WTC11 (cell line): Measurements from ENCODE around the gene MAGEB17. TPM values are rescaled to one million over a fixed set of nuclear protein-coding genes. Genes with fewer than 3 reads are reported as not detected.

Experiments
- ATAC-seq: fragments of 200-7000 bp; cut with Tn5 transposase; 2 replicates; pipeline ENCODE4 v1.10.0; 2021; ENCODE audit warnings: mild to moderate bottlenecking, moderate library complexity
- CTCF ChIA-PET: fragments of 300-600 bp; sonication (Branson Sonifier 250); formaldehyde crosslinking; loops from one replicate; lab custom pipeline; 2021; ENCODE audit warnings: antibody characterized with exemption; lab: Charles Lee
- POLR2A ChIA-PET: fragments of 350-600 bp; sonication (Branson Sonifier 250); formaldehyde crosslinking; loops from one replicate; lab custom pipeline; 2021; ENCODE audit warnings: antibody characterized with exemption; lab: Charles Lee
- DNase-seq: peaks from one replicate; pipeline ENCODE4 v3.0.0; 2021; ENCODE audit warnings: low spot score
- H3K27ac Mint-ChIP-seq: 2 replicates; pipeline ENCODE4 v1.8.0; 2021; ENCODE audit warnings: mixed read lengths
- H3K27me3 Mint-ChIP-seq: 2 replicates; pipeline ENCODE4 v1.8.0; 2021; ENCODE audit warnings: low read depth, mild to moderate bottlenecking, moderate library complexity, mixed read lengths
- H3K36me3 Mint-ChIP-seq: 2 replicates; pipeline ENCODE4 v1.8.0; 2021; ENCODE audit warnings: mixed read lengths
- H3K4me1 Mint-ChIP-seq: 2 replicates; pipeline ENCODE4 v1.8.0; 2022; ENCODE audit warnings: mixed read lengths
- H3K4me3 Mint-ChIP-seq: 2 replicates; pipeline ENCODE4 v1.8.0; 2021; ENCODE audit warnings: mild to moderate bottlenecking, moderate library complexity, mixed read lengths
- H3K9me3 Mint-ChIP-seq: 2 replicates; pipeline ENCODE4 v1.8.0; 2021; ENCODE audit warnings: mixed read lengths
- ELF4 ChIP-seq: sonication (generic); formaldehyde crosslinking; IDR thresholded peaks from 2 replicates; pipeline ENCODE4 v1.8.1; 2022; ENCODE audit warnings: low read depth, mild to moderate bottlenecking, moderate library complexity, missing genetic modification reagents
- ESRRA ChIP-seq: sonication (generic); formaldehyde crosslinking; IDR thresholded peaks from 2 replicates; pipeline ENCODE4 v1.8.1; 2022; ENCODE audit warnings: mild to moderate bottlenecking, missing genetic modification reagents, borderline replicate concordance
- ETV6 ChIP-seq: sonication (generic); formaldehyde crosslinking; IDR thresholded peaks from 2 replicates; pipeline ENCODE4 v1.8.1; 2022; ENCODE audit warnings: mild to moderate bottlenecking, missing genetic modification reagents
- GRHL2 ChIP-seq: fragments of 250-450 bp; sonication (Bioruptor Pico); IDR thresholded peaks from 2 replicates; pipeline ENCODE4 v1.8.0; 2022; ENCODE audit warnings: mild to moderate bottlenecking, moderate library complexity; ENCODE audit not compliant: insufficient replicate concordance, severe bottlenecking
- JUN ChIP-seq: sonication (generic); formaldehyde crosslinking; IDR thresholded peaks from 2 replicates; pipeline ENCODE4 v1.8.0; 2023; ENCODE audit warnings: mild to moderate bottlenecking, missing genetic modification reagents
- SP1 ChIP-seq: sonication (generic); formaldehyde crosslinking; conservative IDR thresholded peaks from 2 replicates; pipeline ENCODE4 v1.8.1; 2022; ENCODE audit warnings: missing genetic modification reagents
- ZBTB21 ChIP-seq: sonication (generic); formaldehyde crosslinking; IDR thresholded peaks from 2 replicates; pipeline ENCODE4 v1.8.1; 2023; ENCODE audit warnings: mild to moderate bottlenecking, missing genetic modification reagents, borderline replicate concordance
- ZNF317 ChIP-seq: sonication (generic); formaldehyde crosslinking; IDR thresholded peaks from 2 replicates; pipeline ENCODE4 v1.8.1; 2023; ENCODE audit warnings: low read depth, mild to moderate bottlenecking, moderate library complexity, missing genetic modification reagents, borderline replicate concordance
- total RNA-seq: library from RNA; stranded (reverse); gene quantifications from 3 replicates; pipeline ENCODE4 v1.2.3, GENCODE V29; 2021
- TF ChIP-seq, protein P1 (sequence below): sonication (generic); formaldehyde crosslinking; IDR thresholded peaks from 2 replicates; pipeline ENCODE4 v1.8.1; 2023; ENCODE audit warnings: mild to moderate bottlenecking, moderate library complexity, missing genetic modification reagents
- TF ChIP-seq, protein P2 (sequence below): sonication (generic); formaldehyde crosslinking; conservative IDR thresholded peaks from 2 replicates; pipeline ENCODE4 v1.8.1; 2023; ENCODE audit warnings: mild to moderate bottlenecking, low read depth, missing genetic modification reagents, moderate library complexity
- TF ChIP-seq, protein P3 (sequence below): sonication (generic); formaldehyde crosslinking; IDR thresholded peaks from 2 replicates; pipeline ENCODE4 v1.8.0; 2023; ENCODE audit warnings: mild to moderate bottlenecking, missing genetic modification reagents
- TF ChIP-seq, protein P4 (sequence below): sonication (generic); formaldehyde crosslinking; IDR thresholded peaks from 2 replicates; pipeline ENCODE4 v1.8.1; 2023; ENCODE audit warnings: mild to moderate bottlenecking, missing genetic modification reagents
- TF ChIP-seq, protein P5 (sequence below): sonication (generic); formaldehyde crosslinking; IDR thresholded peaks from 2 replicates; pipeline ENCODE4 v1.8.0; 2023; ENCODE audit warnings: missing genetic modification reagents, mild to moderate bottlenecking, borderline replicate concordance
- TF ChIP-seq, protein P6 (sequence below): fragments of 250-450 bp; sonication (Bioruptor Pico); conservative IDR thresholded peaks from 2 replicates; pipeline ENCODE4 v1.9.0; 2021; ENCODE audit warnings: mild to moderate bottlenecking
- TF ChIP-seq, protein P7 (sequence below): sonication (generic); formaldehyde crosslinking; IDR thresholded peaks from 2 replicates; pipeline ENCODE4 v1.8.1; 2022; ENCODE audit warnings: missing genetic modification reagents, borderline replicate concordance
- TF ChIP-seq, protein P8 (sequence below): sonication (generic); formaldehyde crosslinking; IDR thresholded peaks from 2 replicates; pipeline ENCODE4 v1.8.0; 2022; ENCODE audit warnings: mild to moderate bottlenecking, missing genetic modification reagents

MAGEB17 gene
- total RNA-seq, 1 experiment from 2014 or later, result 0.63 TPM

DNA sequence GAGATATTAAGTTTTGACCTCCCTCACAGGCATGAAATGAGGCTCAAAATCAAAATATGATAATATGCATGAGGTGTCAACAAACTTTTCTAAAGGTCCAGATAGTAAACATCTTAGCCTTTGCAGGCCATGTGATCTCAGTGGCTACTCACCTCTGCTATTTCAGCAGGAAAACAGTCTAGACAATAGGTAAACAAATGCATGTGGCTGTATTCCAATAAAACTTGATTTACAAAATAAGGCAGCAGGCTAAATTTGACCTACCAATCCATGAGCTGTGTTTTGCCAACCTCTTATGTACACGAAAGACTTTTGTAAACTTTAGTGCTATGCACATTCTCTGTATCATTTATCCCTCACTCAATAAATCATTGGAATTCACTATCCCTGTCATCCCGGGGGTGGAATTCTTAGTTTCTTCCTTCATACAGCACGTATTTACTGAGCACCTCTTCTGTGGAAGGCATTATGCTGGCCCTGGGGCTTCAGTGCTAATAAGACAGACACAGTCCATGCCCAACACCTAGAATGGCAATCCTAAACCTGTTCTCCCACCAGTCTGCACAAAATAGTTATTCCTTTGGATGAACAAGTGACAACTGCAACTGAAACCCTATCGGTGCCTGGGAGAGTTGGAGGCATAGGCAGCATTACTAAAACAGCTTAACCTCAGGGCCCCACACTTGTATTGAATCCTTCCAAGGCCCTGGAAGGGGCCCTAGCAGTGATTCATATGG lies 19.9 kb downstream of the MAGEB17 start:
- peak; percentile 55 for ATAC-seq
- H3K9me3 Mint-ChIP-seq, result peaks cover 6% of the 10 kb centered on the region; the same call in 1 of the 2 replicates
- peaks cover 3% of the 10 kb centered on the region for H3K27me3 Mint-ChIP-seq
- ChIA-PET POLR2A (no interaction called here), CTCF (interaction anchor here (1.1 kb wide), 1 partner anchor 64 kb away, joined by 4 read pairs; the partner anchor contains the start of gene GRPR)
- H3K27ac Mint-ChIP-seq, result peak overlapping the region; percentile 97
- DNase-seq, result no peak
- H3K4me3 Mint-ChIP-seq, result no peak overlapping the region
- H3K4me1 Mint-ChIP-seq, result peaks cover 72% of the 10 kb centered on the region
- no peaks in the 10 kb centered on the region for H3K36me3 Mint-ChIP-seq
- TF ChIP-seq JUN (no peak), ELF4 (CRISPR knock-in tag) (no peak), SP1 (CRISPR knock-in tag) (no peak), ZNF317 (no peak), ESRRA (CRISPR knock-in tag) (no peak), ZBTB21 (CRISPR knock-in tag) (no peak), ETV6 (no peak), GRHL2 (CRISPR knock-in tag) (no peak)
- TF ChIP-seq, protein P1, sequence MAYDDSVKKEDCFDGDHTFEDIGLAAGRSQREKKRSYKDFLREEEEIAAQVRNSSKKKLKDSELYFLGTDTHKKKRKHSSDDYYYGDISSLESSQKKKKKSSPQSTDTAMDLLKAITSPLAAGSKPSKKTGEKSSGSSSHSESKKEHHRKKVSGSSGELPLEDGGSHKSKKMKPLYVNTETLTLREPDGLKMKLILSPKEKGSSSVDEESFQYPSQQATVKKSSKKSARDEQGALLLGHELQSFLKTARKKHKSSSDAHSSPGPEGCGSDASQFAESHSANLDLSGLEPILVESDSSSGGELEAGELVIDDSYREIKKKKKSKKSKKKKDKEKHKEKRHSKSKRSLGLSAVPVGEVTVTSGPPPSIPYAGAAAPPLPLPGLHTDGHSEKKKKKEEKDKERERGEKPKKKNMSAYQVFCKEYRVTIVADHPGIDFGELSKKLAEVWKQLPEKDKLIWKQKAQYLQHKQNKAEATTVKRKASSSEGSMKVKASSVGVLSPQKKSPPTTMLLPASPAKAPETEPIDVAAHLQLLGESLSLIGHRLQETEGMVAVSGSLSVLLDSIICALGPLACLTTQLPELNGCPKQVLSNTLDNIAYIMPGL (CRISPR knock-in tag), result no peak
- TF ChIP-seq, protein P2, sequence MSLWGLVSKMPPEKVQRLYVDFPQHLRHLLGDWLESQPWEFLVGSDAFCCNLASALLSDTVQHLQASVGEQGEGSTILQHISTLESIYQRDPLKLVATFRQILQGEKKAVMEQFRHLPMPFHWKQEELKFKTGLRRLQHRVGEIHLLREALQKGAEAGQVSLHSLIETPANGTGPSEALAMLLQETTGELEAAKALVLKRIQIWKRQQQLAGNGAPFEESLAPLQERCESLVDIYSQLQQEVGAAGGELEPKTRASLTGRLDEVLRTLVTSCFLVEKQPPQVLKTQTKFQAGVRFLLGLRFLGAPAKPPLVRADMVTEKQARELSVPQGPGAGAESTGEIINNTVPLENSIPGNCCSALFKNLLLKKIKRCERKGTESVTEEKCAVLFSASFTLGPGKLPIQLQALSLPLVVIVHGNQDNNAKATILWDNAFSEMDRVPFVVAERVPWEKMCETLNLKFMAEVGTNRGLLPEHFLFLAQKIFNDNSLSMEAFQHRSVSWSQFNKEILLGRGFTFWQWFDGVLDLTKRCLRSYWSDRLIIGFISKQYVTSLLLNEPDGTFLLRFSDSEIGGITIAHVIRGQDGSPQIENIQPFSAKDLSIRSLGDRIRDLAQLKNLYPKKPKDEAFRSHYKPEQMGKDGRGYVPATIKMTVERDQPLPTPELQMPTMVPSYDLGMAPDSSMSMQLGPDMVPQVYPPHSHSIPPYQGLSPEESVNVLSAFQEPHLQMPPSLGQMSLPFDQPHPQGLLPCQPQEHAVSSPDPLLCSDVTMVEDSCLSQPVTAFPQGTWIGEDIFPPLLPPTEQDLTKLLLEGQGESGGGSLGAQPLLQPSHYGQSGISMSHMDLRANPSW (CRISPR knock-in tag), result no peak
- TF ChIP-seq, protein P3, sequence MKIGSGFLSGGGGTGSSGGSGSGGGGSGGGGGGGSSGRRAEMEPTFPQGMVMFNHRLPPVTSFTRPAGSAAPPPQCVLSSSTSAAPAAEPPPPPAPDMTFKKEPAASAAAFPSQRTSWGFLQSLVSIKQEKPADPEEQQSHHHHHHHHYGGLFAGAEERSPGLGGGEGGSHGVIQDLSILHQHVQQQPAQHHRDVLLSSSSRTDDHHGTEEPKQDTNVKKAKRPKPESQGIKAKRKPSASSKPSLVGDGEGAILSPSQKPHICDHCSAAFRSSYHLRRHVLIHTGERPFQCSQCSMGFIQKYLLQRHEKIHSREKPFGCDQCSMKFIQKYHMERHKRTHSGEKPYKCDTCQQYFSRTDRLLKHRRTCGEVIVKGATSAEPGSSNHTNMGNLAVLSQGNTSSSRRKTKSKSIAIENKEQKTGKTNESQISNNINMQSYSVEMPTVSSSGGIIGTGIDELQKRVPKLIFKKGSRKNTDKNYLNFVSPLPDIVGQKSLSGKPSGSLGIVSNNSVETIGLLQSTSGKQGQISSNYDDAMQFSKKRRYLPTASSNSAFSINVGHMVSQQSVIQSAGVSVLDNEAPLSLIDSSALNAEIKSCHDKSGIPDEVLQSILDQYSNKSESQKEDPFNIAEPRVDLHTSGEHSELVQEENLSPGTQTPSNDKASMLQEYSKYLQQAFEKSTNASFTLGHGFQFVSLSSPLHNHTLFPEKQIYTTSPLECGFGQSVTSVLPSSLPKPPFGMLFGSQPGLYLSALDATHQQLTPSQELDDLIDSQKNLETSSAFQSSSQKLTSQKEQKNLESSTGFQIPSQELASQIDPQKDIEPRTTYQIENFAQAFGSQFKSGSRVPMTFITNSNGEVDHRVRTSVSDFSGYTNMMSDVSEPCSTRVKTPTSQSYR (CRISPR knock-in tag), result no peak
- TF ChIP-seq, protein P4, sequence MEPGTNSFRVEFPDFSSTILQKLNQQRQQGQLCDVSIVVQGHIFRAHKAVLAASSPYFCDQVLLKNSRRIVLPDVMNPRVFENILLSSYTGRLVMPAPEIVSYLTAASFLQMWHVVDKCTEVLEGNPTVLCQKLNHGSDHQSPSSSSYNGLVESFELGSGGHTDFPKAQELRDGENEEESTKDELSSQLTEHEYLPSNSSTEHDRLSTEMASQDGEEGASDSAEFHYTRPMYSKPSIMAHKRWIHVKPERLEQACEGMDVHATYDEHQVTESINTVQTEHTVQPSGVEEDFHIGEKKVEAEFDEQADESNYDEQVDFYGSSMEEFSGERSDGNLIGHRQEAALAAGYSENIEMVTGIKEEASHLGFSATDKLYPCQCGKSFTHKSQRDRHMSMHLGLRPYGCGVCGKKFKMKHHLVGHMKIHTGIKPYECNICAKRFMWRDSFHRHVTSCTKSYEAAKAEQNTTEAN (CRISPR knock-in tag), result no peak
- TF ChIP-seq, protein P5, sequence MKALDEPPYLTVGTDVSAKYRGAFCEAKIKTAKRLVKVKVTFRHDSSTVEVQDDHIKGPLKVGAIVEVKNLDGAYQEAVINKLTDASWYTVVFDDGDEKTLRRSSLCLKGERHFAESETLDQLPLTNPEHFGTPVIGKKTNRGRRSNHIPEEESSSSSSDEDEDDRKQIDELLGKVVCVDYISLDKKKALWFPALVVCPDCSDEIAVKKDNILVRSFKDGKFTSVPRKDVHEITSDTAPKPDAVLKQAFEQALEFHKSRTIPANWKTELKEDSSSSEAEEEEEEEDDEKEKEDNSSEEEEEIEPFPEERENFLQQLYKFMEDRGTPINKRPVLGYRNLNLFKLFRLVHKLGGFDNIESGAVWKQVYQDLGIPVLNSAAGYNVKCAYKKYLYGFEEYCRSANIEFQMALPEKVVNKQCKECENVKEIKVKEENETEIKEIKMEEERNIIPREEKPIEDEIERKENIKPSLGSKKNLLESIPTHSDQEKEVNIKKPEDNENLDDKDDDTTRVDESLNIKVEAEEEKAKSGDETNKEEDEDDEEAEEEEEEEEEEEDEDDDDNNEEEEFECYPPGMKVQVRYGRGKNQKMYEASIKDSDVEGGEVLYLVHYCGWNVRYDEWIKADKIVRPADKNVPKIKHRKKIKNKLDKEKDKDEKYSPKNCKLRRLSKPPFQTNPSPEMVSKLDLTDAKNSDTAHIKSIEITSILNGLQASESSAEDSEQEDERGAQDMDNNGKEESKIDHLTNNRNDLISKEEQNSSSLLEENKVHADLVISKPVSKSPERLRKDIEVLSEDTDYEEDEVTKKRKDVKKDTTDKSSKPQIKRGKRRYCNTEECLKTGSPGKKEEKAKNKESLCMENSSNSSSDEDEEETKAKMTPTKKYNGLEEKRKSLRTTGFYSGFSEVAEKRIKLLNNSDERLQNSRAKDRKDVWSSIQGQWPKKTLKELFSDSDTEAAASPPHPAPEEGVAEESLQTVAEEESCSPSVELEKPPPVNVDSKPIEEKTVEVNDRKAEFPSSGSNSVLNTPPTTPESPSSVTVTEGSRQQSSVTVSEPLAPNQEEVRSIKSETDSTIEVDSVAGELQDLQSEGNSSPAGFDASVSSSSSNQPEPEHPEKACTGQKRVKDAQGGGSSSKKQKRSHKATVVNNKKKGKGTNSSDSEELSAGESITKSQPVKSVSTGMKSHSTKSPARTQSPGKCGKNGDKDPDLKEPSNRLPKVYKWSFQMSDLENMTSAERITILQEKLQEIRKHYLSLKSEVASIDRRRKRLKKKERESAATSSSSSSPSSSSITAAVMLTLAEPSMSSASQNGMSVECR, result no peak
- TF ChIP-seq, protein P6, sequence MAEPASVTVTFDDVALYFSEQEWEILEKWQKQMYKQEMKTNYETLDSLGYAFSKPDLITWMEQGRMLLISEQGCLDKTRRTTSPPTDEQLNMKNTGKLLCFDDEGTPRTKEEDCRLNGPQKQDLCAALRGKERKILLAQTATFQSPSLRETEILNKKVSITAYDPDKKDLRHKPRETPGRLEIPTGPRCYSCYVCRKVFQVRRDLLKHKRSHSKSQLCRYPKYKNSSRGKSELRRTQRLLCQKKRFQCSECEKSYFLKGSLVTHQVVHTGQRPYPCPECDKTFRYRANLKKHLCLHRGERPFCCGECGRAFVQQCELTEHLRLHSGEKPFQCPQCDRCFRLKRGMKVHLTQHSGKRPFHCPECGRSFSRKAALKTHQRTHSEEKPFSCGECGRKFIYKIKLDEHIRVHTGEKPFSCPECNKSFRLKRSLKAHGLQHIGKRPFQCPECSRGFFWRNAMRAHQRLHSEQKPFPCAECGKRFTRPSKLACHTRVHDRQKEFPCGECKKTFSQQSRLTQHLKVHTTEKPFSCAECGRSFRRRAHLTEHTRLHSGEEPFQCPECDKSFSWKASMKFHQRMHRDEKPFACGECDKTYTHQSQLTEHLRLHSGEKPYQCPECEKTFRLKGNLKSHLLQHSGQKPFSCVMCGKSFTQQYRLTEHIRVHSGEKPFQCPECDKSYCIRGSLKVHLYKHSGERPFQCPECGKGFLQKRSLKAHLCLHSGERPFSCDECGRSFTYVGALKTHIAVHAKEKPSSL (CRISPR knock-in tag), result no peak
- TF ChIP-seq, protein P7, sequence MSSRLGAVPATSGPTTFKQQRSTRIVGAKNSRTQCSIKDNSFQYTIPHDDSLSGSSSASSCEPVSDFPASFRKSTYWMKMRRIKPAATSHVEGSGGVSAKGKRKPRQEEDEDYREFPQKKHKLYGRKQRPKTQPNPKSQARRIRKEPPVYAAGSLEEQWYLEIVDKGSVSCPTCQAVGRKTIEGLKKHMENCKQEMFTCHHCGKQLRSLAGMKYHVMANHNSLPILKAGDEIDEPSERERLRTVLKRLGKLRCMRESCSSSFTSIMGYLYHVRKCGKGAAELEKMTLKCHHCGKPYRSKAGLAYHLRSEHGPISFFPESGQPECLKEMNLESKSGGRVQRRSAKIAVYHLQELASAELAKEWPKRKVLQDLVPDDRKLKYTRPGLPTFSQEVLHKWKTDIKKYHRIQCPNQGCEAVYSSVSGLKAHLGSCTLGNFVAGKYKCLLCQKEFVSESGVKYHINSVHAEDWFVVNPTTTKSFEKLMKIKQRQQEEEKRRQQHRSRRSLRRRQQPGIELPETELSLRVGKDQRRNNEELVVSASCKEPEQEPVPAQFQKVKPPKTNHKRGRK (CRISPR knock-in tag), result no peak
- TF ChIP-seq, protein P8, sequence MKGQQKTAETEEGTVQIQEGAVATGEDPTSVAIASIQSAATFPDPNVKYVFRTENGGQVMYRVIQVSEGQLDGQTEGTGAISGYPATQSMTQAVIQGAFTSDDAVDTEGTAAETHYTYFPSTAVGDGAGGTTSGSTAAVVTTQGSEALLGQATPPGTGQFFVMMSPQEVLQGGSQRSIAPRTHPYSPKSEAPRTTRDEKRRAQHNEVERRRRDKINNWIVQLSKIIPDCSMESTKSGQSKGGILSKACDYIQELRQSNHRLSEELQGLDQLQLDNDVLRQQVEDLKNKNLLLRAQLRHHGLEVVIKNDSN (CRISPR knock-in tag), result no peak
